Hematopoietic multipotent progenitor cell treated with erythropoietin and hydrocortisone succinate and interleukin-3 and kit ligand, for 8 days (in vitro differentiated cells): ENCODE data around the gene MAOB.
"Not testable (repeated sequence)": the region's sequence is repeated elsewhere in the genome, so short reads cannot be mapped to it uniquely, and the experiment has no call there.

ENCODE experiments used
- DNase-seq: peaks from one replicate; pipeline ENCODE4 v3.0.0-alpha.2; 2015

MAOB gene

DNA sequence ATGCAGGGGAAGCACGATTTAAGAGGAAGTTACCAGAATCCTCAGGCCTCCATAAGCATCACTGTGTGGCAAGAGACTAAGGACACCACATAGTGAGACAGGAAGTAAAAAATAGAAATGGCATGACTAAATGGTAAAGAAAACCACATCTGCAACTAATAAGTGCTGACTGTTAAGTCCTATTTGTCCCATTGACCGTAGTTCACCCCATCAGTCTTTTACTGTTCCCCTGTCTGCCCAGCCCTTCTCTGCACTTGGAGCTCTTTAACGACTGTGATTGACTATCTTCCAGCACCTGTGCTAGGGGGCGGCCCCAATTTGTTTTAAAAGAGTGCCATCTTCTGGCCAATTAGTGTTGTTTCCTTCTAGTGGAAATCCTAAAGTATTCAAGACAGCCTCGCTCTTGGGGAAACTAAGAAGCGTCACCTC lies 132.0 kb downstream of the MAOB start:
- DNase-seq: peak; percentile 49

- no peak for DNase-seq
Observed at GRCh38 chrX:43747476-43747875, 134.8 kb downstream of the MAOB start.

DNA sequence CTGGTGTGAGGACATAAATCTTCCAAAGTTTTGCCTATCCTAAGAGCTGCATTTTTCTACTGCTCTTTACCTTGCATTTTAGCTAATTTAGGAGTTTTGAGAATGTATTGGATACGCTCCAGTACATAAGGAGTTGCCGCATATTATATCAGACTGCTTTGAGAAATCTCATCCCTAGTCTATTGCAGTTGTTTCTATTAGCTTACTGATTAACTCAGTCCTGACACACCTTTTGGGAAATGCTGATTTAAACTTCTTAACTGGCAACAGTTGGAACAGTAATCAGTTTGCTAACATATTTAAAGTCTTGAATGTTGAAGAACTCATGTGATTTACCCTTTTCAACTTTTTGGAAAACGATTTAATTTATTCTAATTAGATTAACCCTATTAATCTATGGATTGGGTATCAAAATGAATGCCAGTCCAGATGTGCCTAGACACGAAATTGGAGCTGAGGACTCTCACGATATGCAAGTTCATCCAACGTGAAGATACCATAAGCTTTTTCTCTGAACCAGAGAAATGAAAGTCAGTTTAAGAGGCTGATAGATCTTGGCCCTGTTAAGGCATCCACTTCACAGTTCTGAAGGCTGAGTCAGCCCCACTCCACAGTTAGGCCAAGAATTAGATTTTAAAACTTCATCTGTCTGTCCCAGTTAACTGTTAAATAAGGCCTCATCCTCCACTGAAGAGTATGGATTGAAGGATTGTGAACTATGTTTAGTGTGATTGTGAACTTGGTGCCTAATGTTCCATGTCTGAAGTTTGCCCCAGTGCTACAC lies 136.1 kb downstream of the MAOB start:
- no peak for DNase-seq

GRCh38 chrX:43744284-43744683 lies 138.0 kb downstream of the MAOB start:
- DNase-seq: no peak

GRCh38 chrX:43743100-43743822 lies 139.0 kb downstream of the MAOB start:
- DNase-seq: no peak

GRCh38 chrX:43741843-43742573 lies 140.2 kb downstream of the MAOB start:
- DNase-seq: no peak

GRCh38 chrX:43735957-43736356 lies 146.3 kb downstream of the MAOB start:
- no peak for DNase-seq

- DNase-seq: no peak
Observed at GRCh38 chrX:43735534-43735933, 146.7 kb downstream of the MAOB start.

- DNase-seq: no peak
Observed at GRCh38 chrX:43734444-43734843, 147.8 kb downstream of the MAOB start.

DNA sequence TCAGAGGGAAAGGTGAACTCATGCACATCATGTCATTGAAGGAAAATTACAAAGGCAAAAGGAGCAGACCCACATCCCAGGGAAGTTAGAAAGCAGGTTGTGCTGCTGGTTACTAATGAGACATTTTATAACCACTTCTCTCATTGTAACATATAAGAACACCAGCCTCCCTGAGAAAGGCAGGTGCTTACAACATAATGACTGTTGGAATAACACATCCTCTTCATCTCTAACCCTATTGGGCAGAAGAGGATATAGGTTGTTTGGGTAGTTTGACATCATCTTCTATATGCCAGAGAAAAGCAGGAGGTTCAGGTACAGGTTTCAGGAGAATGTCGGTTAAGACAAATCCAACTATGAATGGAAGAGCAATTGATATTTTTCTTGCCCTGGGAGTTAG lies 148.6 kb downstream of the MAOB start:
- DNase-seq: no peak

GRCh38 chrX:43731086-43731485 lies 151.2 kb downstream of the MAOB start:
- DNase-seq: no peak

- DNase-seq: no peak
Observed at GRCh38 chrX:43728966-43729365, 153.3 kb downstream of the MAOB start.

DNA sequence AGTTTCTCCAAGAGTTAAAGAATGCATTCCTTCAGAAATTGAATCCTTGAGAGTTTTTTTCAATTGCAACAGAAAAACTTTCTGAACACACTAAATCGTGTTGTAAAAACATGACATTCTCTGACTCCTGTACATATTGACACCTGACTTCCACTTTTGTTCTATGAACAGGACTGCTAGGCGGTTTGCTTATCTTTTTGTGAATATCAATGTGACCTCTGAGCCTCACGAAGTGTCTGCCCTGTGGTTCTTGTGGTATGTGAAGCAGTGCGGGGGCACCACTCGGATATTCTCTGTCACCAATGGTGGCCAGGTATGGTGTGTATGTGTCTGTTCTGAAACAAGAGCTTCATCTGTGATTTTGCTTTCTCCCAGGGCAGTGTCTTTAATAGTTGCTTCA lies 154.2 kb downstream of the MAOB start:
- DNase-seq: no peak

DNA sequence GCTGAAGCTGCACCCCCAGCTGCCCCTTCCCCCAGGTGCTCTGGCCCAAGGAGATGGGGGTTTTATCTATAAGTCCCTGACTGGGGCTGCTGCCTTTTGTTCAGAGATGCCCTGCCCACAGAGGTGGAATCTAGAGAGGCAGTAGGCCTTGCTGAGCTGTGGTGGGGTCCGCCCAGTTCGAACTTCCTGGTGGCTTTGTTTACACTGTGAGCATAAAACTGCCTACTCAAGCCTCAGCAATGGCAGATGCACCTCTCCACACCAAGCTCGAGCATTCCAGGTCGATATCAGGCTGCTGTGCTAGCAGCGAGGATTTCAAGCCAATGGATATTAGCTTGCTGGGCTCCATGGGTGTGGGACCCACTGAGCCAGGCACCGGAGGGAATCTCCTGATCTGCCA lies 155.0 kb downstream of the MAOB start:
- DNase-seq: not testable (repeated sequence)

GRCh38 chrX:43725227-43725626 lies 157.0 kb downstream of the MAOB start:
- DNase-seq: not testable (repeated sequence)

GRCh38 chrX:43720961-43721360 lies 161.3 kb downstream of the MAOB start:
- no peak for DNase-seq

DNA sequence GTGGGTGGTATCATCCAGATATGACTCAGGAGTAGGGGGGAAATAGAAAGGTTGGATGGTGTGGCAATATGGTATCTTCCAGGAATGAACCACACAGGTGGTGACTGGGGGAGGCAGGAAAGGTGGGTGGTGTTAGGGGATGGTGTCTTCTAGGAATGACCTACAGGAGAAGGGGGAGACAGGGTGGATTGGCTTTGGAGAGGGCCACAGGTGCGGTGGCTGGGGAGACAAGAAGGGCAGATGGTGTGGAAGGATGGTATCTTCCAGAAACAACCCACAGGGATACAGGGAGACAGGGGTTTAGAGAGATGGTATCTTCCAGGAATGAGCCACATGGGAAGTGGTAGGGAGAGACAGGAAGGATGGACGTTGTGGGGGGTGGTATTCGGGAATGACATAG lies 162.2 kb downstream of the MAOB start:
- no peak for DNase-seq

GRCh38 chrX:43718956-43719355 lies 163.3 kb downstream of the MAOB start:
- no peak for DNase-seq

- no peak for DNase-seq
Observed at GRCh38 chrX:43718546-43718945, 163.7 kb downstream of the MAOB start.

DNA sequence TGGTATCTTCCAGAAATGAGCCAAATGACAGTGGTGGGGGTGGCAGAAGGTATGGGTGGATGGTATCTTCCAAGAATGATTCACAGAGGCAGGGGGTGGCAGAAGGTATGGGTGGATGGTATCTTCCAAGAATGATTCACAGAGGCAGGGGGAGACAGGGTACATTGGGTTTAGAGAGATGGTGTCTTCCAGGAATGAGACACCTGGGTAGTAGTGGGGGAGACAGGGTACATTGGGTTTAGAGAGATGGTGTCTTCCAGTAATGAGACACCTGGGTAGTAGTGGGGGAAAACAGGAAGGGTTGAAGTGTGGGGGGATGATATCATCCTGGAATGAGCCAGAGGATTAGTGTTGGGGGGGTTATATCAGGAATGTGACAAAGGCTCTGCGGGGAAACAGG lies 164.2 kb downstream of the MAOB start:
- DNase-seq: no peak

DNA sequence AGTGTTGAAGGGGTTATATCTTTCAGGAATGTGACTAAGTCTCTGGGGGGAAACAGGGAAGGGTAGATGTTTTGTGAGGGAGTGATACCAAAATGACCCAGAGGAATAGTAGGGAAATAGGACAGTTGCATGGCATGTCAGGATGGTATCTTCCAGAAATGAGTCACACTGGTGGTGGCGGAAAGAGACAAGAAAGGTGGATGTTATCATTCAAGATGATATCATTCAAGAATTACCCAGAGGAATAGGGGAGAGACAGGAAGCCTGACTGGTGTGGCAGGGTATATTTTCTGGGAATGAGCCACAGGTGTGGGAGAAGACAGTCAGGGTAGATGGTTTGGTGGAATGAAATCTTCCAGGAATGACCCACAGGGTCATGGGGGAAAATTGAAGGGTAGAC lies 165.1 kb downstream of the MAOB start:
- no peak for DNase-seq

DNA sequence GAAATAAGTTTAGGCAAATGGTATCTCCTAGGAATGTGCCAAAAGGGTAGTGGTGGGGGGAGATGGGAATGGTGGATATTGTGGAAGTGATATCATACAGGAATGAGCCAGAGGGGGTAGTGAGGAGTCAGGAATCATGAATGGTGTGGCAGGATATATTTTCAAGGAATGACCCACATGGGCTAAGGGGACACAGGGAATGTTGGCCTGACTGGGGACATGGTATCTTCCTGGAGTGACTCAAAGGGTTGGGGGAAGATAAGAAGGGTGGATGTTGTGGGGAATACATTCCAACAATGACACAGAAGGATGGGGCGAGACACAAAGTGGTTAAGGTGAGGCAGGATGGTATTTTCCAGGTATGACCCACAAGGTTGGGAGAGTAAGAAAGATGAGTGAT lies 165.6 kb downstream of the MAOB start:
- no peak for DNase-seq
